Testis (tissue), 3 donors: Measurements from ENCODE around the gene KCNB1. TPM values are rescaled to one million over a fixed set of nuclear protein-coding genes. Genes with fewer than 3 reads are reported as not detected.

Source experiments
- DNase-seq: peaks from one replicate; pipeline ENCODE4 v3.0.0-alpha.2; 2019
- H3K27ac ChIP-seq, 2 donors: fragments of 200-600 bp; sonication (generic); one replicate each; pipeline ENCODE4 v1.5.1; 2019
- H3K27me3 ChIP-seq: fragments of 200-600 bp; sonication (generic); one replicate; pipeline ENCODE4 v1.5.1; 2019
- H3K36me3 ChIP-seq: fragments of 200-600 bp; sonication (generic); one replicate; pipeline ENCODE4 v1.5.1; 2017; ENCODE audit warnings: low read depth; ENCODE audit errors: missing control alignments
- H3K4me1 ChIP-seq: fragments of 200-600 bp; sonication (generic); one replicate; pipeline ENCODE4 v1.5.1; 2019
- H3K4me3 ChIP-seq, 2 donors: fragments of 200-600 bp; sonication (generic); one replicate each; pipeline ENCODE4 v1.5.1; 2017 to 2019
- H3K9me3 ChIP-seq: fragments of 200-600 bp; sonication (generic); one replicate; pipeline ENCODE4 v1.5.1; 2017
- CTCF ChIP-seq, 3 experiments: fragments of 450-650 bp in 2 of 3; fragments of 200-600 bp in 1 of 3; sonication (generic) in 1 of 3; IDR thresholded peaks; one replicate each; pipeline ENCODE4 v1.5.1; 2016 to 2019; ENCODE audit warnings: antibody characterized with exemption in 3 of 3, mild to moderate bottlenecking in 2 of 3, moderate library complexity in 1 of 3
- POLR2A ChIP-seq: fragments of 450-650 bp; IDR thresholded peaks from one replicate; pipeline ENCODE4 v1.6.1; 2017; ENCODE audit warnings: antibody characterized with exemption, mild to moderate bottlenecking, moderate library complexity
- WGBS, 2 donors: methylation state at CpG; one replicate each; pipeline ENCODE4 v1.1.5; 2018; 5-methylcytosine and 5-hydroxymethylcytosine counted together
- intact Hi-C: fragments of 100-400 bp; cut with DNase I; formaldehyde crosslinking; loops from one replicate; pipeline ENCODE4 v1.15.1; 2023; ENCODE audit warnings: low total_unique reads
- polyA plus RNA-seq: library from polyadenylated mRNA; stranded (reverse); fragments of 350-450 nt; fragmentation: Illumina TruSeq; extraction: RNeasy Lipid Tissue Mini Kit (QIAGEN cat#74804); gene quantifications from one replicate; pipeline ENCODE4 v1.2.3, GENCODE V29; 2014; ENCODE audit warnings: low read depth, low replicate concordance; ENCODE audit not compliant: insufficient read depth
- total RNA-seq, 2 donors: library from RNA; depleted of rRNA; stranded (reverse); fragments of >200 nt; gene quantifications; one replicate each; pipeline ENCODE4 v1.2.3, GENCODE V29; 2016

The KCNB1 gene
- total and polyA plus RNA-seq, 3 donors from 2014 or later = 1.5 to 4.6 (median 2.3) TPM

DNA sequence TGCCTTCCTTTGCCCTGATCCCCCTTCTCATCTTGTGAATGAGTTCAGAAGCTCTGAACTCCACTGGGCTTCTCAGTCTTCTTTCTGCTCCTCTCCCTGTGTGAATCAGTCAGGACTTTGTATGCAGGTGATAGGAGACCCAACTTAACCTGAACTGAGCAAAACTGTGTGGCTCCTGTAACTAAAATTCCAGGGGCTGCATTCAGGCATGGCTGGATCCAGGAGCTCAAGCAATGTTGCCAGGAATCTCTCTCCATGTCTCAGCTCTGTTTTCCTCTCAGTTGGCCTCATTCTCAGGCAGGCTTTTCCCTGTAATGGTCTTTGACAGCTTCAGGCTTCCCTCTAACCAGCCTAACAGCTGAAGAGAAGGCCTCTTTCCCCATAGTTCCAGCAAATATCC lies 153.7 kb downstream of the KCNB1 start:
- TF ChIP-seq POLR2A (no peak), CTCF (IDR thresholded peaks at IDR 0.05) (no peak)
- Histone ChIP-seq H3K9me3 (no peaks in the 10 kb centered on the region), H3K4me3 (no peak overlapping the region), H3K36me3 (no peaks in the 10 kb centered on the region), H3K27ac (no peak overlapping the region), H3K27me3 (no peaks in the 10 kb centered on the region), H3K4me1 (no peaks in the 10 kb centered on the region)
- no peak for DNase-seq
- intact Hi-C loops = loop anchor here (10.0 kb wide), 1 partner anchor 84 kb away; no protein-coding TSS in a partner anchor

- Histone ChIP-seq H3K4me1 (no peaks in the 10 kb centered on the region), H3K27me3 (no peaks in the 10 kb centered on the region), H3K4me3 (no peak overlapping the region), H3K9me3 (no peaks in the 10 kb centered on the region), H3K36me3 (no peaks in the 10 kb centered on the region), H3K27ac (no peak overlapping the region)
- 50 to 54% methylated on average over 9 to 10 of the region's 10 CpGs for WGBS, 2 donors
- TF ChIP-seq CTCF (IDR thresholded peaks at IDR 0.05) = no peak
- TF ChIP-seq POLR2A = no peak
- intact Hi-C loops = loop anchor here (10.0 kb wide), 1 partner anchor 81 kb away; no protein-coding TSS in a partner anchor
- DNase-seq = no peak
Measured at GRCh38 chr20:49326026-49326425, 156.4 kb downstream of the KCNB1 start.

DNA sequence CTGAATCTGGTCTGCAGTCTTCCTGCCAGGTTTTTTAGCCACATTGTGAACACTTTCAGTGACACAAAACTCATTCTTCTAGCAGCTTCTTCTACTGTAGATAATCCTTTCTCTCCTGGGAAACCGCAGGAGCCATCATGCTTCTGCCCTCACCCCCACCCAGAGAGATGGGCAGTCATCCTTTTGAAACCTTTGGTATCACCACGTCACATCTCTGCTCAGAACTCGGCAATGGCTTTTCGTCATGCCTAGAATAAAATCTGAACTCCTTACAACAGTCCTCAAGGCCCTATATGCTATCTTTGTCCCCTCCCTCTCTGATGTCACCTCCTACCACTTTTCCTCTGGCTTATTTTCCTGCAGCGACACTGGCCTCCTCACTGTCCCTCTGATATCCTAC lies 158.2 kb downstream of the KCNB1 start:
- 81 to 93% methylated on average over 5 of the region's 5 CpGs for WGBS, 2 donors
- no peaks in the 10 kb centered on the region for H3K4me1 ChIP-seq
- no peak overlapping the region for H3K27ac ChIP-seq
- TF ChIP-seq CTCF (IDR thresholded peaks at IDR 0.05) = no peak
- no peak for TF ChIP-seq POLR2A
- DNase-seq = no peak
- H3K36me3 ChIP-seq = no peaks in the 10 kb centered on the region
- no peaks in the 10 kb centered on the region for H3K9me3 ChIP-seq
- intact Hi-C loops = loop anchor here (10.0 kb wide), 1 partner anchor 80 kb away; no protein-coding TSS in a partner anchor
- H3K4me3 ChIP-seq = no peak overlapping the region
- H3K27me3 ChIP-seq = no peaks in the 10 kb centered on the region

DNA sequence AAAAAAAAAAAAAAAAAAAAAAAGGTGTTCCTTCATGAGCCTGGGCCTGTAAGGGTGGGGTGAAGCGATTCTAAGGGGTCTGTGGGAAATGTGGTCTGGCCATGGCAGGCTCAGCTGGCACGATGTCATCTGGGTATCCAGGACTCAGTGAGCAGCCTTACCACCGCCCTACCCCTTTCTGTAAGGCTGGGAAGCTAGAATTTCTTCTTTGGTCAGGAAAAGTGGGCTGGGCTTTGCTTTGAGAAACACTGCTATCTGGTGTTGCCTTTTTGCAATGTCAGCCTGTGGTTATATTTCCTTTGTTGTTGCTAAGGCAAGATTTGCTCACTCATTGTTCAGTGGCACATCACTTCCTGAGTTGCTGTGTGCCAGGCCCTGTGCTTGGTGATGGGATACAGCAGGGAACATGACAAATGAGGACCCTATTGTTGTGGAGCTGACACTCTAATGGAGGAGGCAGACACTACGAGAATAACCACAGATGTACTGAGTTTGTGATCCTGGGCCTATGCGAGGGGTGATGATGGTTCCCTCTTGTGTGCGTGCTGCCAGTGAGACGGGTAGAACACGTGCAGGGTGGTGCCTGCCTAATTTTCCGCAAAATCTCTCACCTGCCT lies 158.7 kb downstream of the KCNB1 start:
- no peak for TF ChIP-seq POLR2A
- peak in 1 of 3 experiments; percentile 24 for TF ChIP-seq CTCF (IDR thresholded peaks at IDR 0.05)
- Histone ChIP-seq H3K4me3 (no peak overlapping the region), H3K27me3 (no peaks in the 10 kb centered on the region), H3K27ac (no peak overlapping the region), H3K36me3 (no peaks in the 10 kb centered on the region), H3K9me3 (no peaks in the 10 kb centered on the region), H3K4me1 (peaks cover under 1% of the 10 kb centered on the region)
- WGBS, 2 donors = 80 to 83% methylated on average over 9 of the region's 9 CpGs
- intact Hi-C loops = loop anchor here (10.0 kb wide), 1 partner anchor 79 kb away; no protein-coding TSS in a partner anchor
- no peak for DNase-seq

DNA sequence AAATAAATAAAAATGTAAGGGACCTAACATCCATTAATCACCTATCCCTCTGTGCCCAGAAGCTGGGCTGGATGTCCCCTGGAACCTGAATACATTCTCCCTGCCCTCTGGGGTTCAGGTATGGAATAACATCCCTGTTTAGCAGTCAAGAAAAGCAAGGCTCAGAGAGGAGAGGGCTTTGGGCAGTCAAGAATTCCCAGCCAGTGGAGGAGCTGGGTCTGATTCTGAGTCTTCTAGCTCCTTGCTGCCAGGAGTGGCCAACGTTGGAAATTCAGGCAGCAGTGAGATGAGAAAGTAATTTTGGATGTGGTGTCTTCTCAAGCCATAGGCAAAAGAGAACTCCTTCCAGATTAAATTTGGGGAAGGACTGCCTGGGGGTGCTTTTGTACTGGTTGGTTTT lies 162.0 kb downstream of the KCNB1 start:
- WGBS, 2 donors = 0 to 22% methylated on average over 1 of the region's 1 CpG
- intact Hi-C loops = loop anchor here (10.0 kb wide), 1 partner anchor 76 kb away; no protein-coding TSS in a partner anchor
- no peak overlapping the region for H3K27ac ChIP-seq
- H3K4me3 ChIP-seq = no peak overlapping the region
- H3K36me3 ChIP-seq = no peaks in the 10 kb centered on the region
- DNase-seq = peak; percentile 34
- TF ChIP-seq CTCF (IDR thresholded peaks at IDR 0.05) (peak; percentile 21 to 46 (median 24)), POLR2A (no peak)
- H3K4me1 ChIP-seq = peaks cover 6% of the 10 kb centered on the region
- no peaks in the 10 kb centered on the region for H3K9me3 ChIP-seq
- no peaks in the 10 kb centered on the region for H3K27me3 ChIP-seq
